ENCODE results near the gene FBXW7.
A peak's percentile ranks its signal among the peaks of the same experiment; 100 is the strongest.

Gene FBXW7

GRCh38 chr4:152462047-152462446 is 73.8 kb downstream of the FBXW7 start:
- ATAC-seq (ENCODE audit: low read depth): peak; percentile 54
- Mint-ChIP-seq H3K27ac (peak overlapping the region; percentile 74), H3K27me3 (no peaks in the 10 kb centered on the region), H3K9me3 (no peaks in the 10 kb centered on the region), H3K36me3 (peaks cover 2% of the 10 kb centered on the region), H3K4me1 (peaks cover 49% of the 10 kb centered on the region), H3K4me3 (peak overlapping the region; percentile 25)
- DNase-seq (ENCODE audit: low spot score in 2 of 2): no peak

GRCh38 chr4:152460488-152460887 is 75.4 kb downstream of the FBXW7 start:
- no peaks in the 10 kb centered on the region for H3K27me3 Mint-ChIP-seq
- no peak overlapping the region for H3K4me3 Mint-ChIP-seq
- no peak for ATAC-seq (ENCODE audit: low read depth)
- H3K36me3 Mint-ChIP-seq: no peaks in the 10 kb centered on the region
- H3K4me1 Mint-ChIP-seq: peaks cover 54% of the 10 kb centered on the region
- no peaks in the 10 kb centered on the region for H3K9me3 Mint-ChIP-seq
- H3K27ac Mint-ChIP-seq: peak overlapping the region; percentile 74
- DNase-seq (ENCODE audit: low spot score in 2 of 2): no peak

- Mint-ChIP-seq H3K36me3 (no peaks in the 10 kb centered on the region), H3K27me3 (no peaks in the 10 kb centered on the region), H3K27ac (peak overlapping the region; percentile 81), H3K4me3 (peak overlapping the region; percentile 52), H3K9me3 (no peaks in the 10 kb centered on the region), H3K4me1 (peaks cover 54% of the 10 kb centered on the region)
- no peak for ATAC-seq (ENCODE audit: low read depth)
- no peak for DNase-seq (ENCODE audit: low spot score in 2 of 2)
Observed at GRCh38 chr4:152459326-152459725, 76.6 kb downstream of the FBXW7 start.

GRCh38 chr4:152458801-152459302 is 77.0 kb downstream of the FBXW7 start:
- peak overlapping the region; percentile 52 for H3K4me3 Mint-ChIP-seq

GRCh38 chr4:152456609-152457008 is 79.3 kb downstream of the FBXW7 start:
- H3K36me3 Mint-ChIP-seq: no peaks in the 10 kb centered on the region
- H3K27ac Mint-ChIP-seq: peak overlapping the region; percentile 82
- no peak for ATAC-seq (ENCODE audit: low read depth)
- DNase-seq (ENCODE audit: low spot score in 2 of 2): no peak
- peaks cover 36% of the 10 kb centered on the region for H3K4me1 Mint-ChIP-seq
- H3K4me3 Mint-ChIP-seq: no peak overlapping the region
- H3K9me3 Mint-ChIP-seq: no peaks in the 10 kb centered on the region
- no peaks in the 10 kb centered on the region for H3K27me3 Mint-ChIP-seq

More at GRCh38 chr4:152458801-152459302, 77.0 kb downstream of the FBXW7 start:
- no peaks in the 10 kb centered on the region for H3K9me3 Mint-ChIP-seq
- DNase-seq (ENCODE audit: low spot score in 2 of 2): no peak
- peak; percentile 69 for ATAC-seq (ENCODE audit: low read depth)
- peak overlapping the region; percentile 81 for H3K27ac Mint-ChIP-seq
- no peaks in the 10 kb centered on the region for H3K27me3 Mint-ChIP-seq
- no peaks in the 10 kb centered on the region for H3K36me3 Mint-ChIP-seq
- H3K4me1 Mint-ChIP-seq: peaks cover 52% of the 10 kb centered on the region

GRCh38 chr4:152455311-152455710 is 80.6 kb downstream of the FBXW7 start:
- Mint-ChIP-seq H3K27me3 (no peaks in the 10 kb centered on the region), H3K4me3 (no peak overlapping the region), H3K36me3 (no peaks in the 10 kb centered on the region), H3K4me1 (peaks cover 29% of the 10 kb centered on the region), H3K27ac (peak overlapping the region; percentile 82), H3K9me3 (no peaks in the 10 kb centered on the region)
- ATAC-seq (ENCODE audit: low read depth) (no peak), DNase-seq (ENCODE audit: low spot score in 2 of 2) (no peak)

- Mint-ChIP-seq H3K36me3 (no peaks in the 10 kb centered on the region), H3K27ac (peak overlapping the region; percentile 8), H3K27me3 (no peaks in the 10 kb centered on the region), H3K4me3 (no peak overlapping the region), H3K9me3 (no peaks in the 10 kb centered on the region), H3K4me1 (peaks cover 29% of the 10 kb centered on the region)
- ATAC-seq (ENCODE audit: low read depth) (no peak), DNase-seq (ENCODE audit: low spot score in 2 of 2) (no peak)
Observed at GRCh38 chr4:152454398-152455011, 81.4 kb downstream of the FBXW7 start.

GRCh38 chr4:152451496-152451895 is 84.4 kb downstream of the FBXW7 start:
- H3K9me3 Mint-ChIP-seq: no peaks in the 10 kb centered on the region
- no peak overlapping the region for H3K4me3 Mint-ChIP-seq

GRCh38 chr4:152448854-152449253 is 87.0 kb downstream of the FBXW7 start:
- no peaks in the 10 kb centered on the region for H3K9me3 Mint-ChIP-seq

More at GRCh38 chr4:152451496-152451895, 84.4 kb downstream of the FBXW7 start:
- no peak for ATAC-seq (ENCODE audit: low read depth)
- no peaks in the 10 kb centered on the region for H3K27me3 Mint-ChIP-seq
- H3K4me1 Mint-ChIP-seq: peaks cover 17% of the 10 kb centered on the region
- H3K36me3 Mint-ChIP-seq: no peaks in the 10 kb centered on the region
- no peak overlapping the region for H3K27ac Mint-ChIP-seq
- no peak for DNase-seq (ENCODE audit: low spot score in 2 of 2)

GRCh38 chr4:152448038-152448707 is 87.7 kb downstream of the FBXW7 start:
- no peaks in the 10 kb centered on the region for H3K9me3 Mint-ChIP-seq

More at GRCh38 chr4:152448854-152449253, 87.0 kb downstream of the FBXW7 start:
- Mint-ChIP-seq H3K27me3 (no peaks in the 10 kb centered on the region), H3K36me3 (peaks cover 4% of the 10 kb centered on the region), H3K27ac (no peak overlapping the region), H3K4me1 (peaks cover 7% of the 10 kb centered on the region), H3K4me3 (no peak overlapping the region)
- ATAC-seq (ENCODE audit: low read depth) (no peak), DNase-seq (ENCODE audit: low spot score in 2 of 2) (no peak)

GRCh38 chr4:152443859-152444258 is 92.0 kb downstream of the FBXW7 start:
- Mint-ChIP-seq H3K27me3 (no peaks in the 10 kb centered on the region), H3K27ac (no peak overlapping the region), H3K36me3 (peaks cover 8% of the 10 kb centered on the region), H3K4me3 (no peak overlapping the region), H3K4me1 (peaks cover 16% of the 10 kb centered on the region), H3K9me3 (no peaks in the 10 kb centered on the region)
- DNase-seq (ENCODE audit: low spot score in 2 of 2): no peak
- ATAC-seq (ENCODE audit: low read depth): no peak

More at GRCh38 chr4:152448038-152448707, 87.7 kb downstream of the FBXW7 start:
- no peak for ATAC-seq (ENCODE audit: low read depth)
- no peak for DNase-seq (ENCODE audit: low spot score in 2 of 2)
- Mint-ChIP-seq H3K27me3 (no peaks in the 10 kb centered on the region), H3K4me3 (no peak overlapping the region), H3K36me3 (peaks cover 4% of the 10 kb centered on the region), H3K4me1 (peaks cover 7% of the 10 kb centered on the region), H3K27ac (no peak overlapping the region)

GRCh38 chr4:152437561-152437960 is 98.3 kb downstream of the FBXW7 start:
- Mint-ChIP-seq H3K36me3 (peaks cover 10% of the 10 kb centered on the region), H3K9me3 (no peaks in the 10 kb centered on the region), H3K4me3 (no peak overlapping the region), H3K27me3 (no peaks in the 10 kb centered on the region), H3K27ac (no peak overlapping the region), H3K4me1 (peaks cover 42% of the 10 kb centered on the region)
- DNase-seq (ENCODE audit: low spot score in 2 of 2): no peak
- no peak for ATAC-seq (ENCODE audit: low read depth)

GRCh38 chr4:152436384-152436783 is 99.5 kb downstream of the FBXW7 start:
- no peak for DNase-seq (ENCODE audit: low spot score in 2 of 2)
- no peaks in the 10 kb centered on the region for H3K9me3 Mint-ChIP-seq
- no peak overlapping the region for H3K27ac Mint-ChIP-seq
- ATAC-seq (ENCODE audit: low read depth): no peak
- H3K36me3 Mint-ChIP-seq: peaks cover 13% of the 10 kb centered on the region
- H3K27me3 Mint-ChIP-seq: no peaks in the 10 kb centered on the region
- H3K4me3 Mint-ChIP-seq: no peak overlapping the region
- H3K4me1 Mint-ChIP-seq: peaks cover 38% of the 10 kb centered on the region

GRCh38 chr4:152434011-152434410 is 101.9 kb downstream of the FBXW7 start:
- peaks cover 33% of the 10 kb centered on the region for H3K4me1 Mint-ChIP-seq
- H3K27ac Mint-ChIP-seq: peak overlapping the region; percentile 45

More at GRCh38 chr4:152434011-152434410, 101.9 kb downstream of the FBXW7 start:
- ATAC-seq (ENCODE audit: low read depth) (peak; percentile 98), DNase-seq (ENCODE audit: low spot score in 2 of 2) (no peak)
- Mint-ChIP-seq H3K4me3 (no peak overlapping the region), H3K9me3 (no peaks in the 10 kb centered on the region), H3K27me3 (no peaks in the 10 kb centered on the region), H3K36me3 (peaks cover 18% of the 10 kb centered on the region)

All from memory B cell (primary cell).